Astrocyte (in vitro differentiated cells and primary cell): ENCODE measurements around the gene COMMD3.

Experiments used
- EZH2 ChIP-seq: IDR thresholded peaks from 2 replicates; pipeline ENCODE4 v1.6.1; 2012; ENCODE audit warnings: mild to moderate bottlenecking, low read length, inconsistent platforms; ENCODE audit not compliant: insufficient read depth
- TF ChIP-seq, protein P1 (sequence below): IDR thresholded peaks from 2 replicates; pipeline ENCODE4 v1.5.1; 2011; ENCODE audit warnings: low read depth, mild to moderate bottlenecking, inconsistent platforms, low read length, moderate library complexity; ENCODE audit not compliant: insufficient read depth

GRCh38 chr10:22314852-22315251, 1.3 kb upstream of the COMMD3 start:
- TF ChIP-seq, protein P1, sequence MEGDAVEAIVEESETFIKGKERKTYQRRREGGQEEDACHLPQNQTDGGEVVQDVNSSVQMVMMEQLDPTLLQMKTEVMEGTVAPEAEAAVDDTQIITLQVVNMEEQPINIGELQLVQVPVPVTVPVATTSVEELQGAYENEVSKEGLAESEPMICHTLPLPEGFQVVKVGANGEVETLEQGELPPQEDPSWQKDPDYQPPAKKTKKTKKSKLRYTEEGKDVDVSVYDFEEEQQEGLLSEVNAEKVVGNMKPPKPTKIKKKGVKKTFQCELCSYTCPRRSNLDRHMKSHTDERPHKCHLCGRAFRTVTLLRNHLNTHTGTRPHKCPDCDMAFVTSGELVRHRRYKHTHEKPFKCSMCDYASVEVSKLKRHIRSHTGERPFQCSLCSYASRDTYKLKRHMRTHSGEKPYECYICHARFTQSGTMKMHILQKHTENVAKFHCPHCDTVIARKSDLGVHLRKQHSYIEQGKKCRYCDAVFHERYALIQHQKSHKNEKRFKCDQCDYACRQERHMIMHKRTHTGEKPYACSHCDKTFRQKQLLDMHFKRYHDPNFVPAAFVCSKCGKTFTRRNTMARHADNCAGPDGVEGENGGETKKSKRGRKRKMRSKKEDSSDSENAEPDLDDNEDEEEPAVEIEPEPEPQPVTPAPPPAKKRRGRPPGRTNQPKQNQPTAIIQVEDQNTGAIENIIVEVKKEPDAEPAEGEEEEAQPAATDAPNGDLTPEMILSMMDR, result no peak
- TF ChIP-seq EZH2, result no peak
